K562 (cell line): ENCODE results near the gene MYO7A. TPM values are rescaled to one million over a fixed set of nuclear protein-coding genes. Genes with fewer than 3 reads are reported as not detected.

ENCODE experiments used
- ATF7 ChIP-seq: fragments of 450-650 bp; IDR thresholded peaks from 2 replicates; pipeline ENCODE4 v1.7.1; 2014; ENCODE audit warnings: mild to moderate bottlenecking, moderate library complexity
- CEBPG ChIP-seq, 3 experiments: fragments of 200-800 bp in 1 of 3; sonication (Bioruptor generic) in 1 of 3; sonication (generic) in 1 of 3; formaldehyde crosslinking in 1 of 3; IDR thresholded peaks in 2 of 3; conservative IDR thresholded peaks in 1 of 3; 2 replicates each; pipeline versions ENCODE4 v1.6.1 to v1.8.0; 2016 to 2022; ENCODE audit warnings: missing compliant biosample characterization in 2 of 3, missing genetic modification characterization in 2 of 3, mild to moderate bottlenecking in 1 of 3, missing genetic modification reagents in 1 of 3
- LARP7 ChIP-seq: fragments of 450-650 bp; IDR thresholded peaks from 2 replicates; pipeline ENCODE4 v1.6.1; 2016
- NRF1 ChIP-seq, 2 experiments: fragments of 450-650 bp; IDR thresholded peaks in 1 of 2; conservative IDR thresholded peaks in 1 of 2; 2 replicates each; pipeline ENCODE4 v1.6.1; 2014; ENCODE audit warnings: mild to moderate bottlenecking in 2 of 2
- ZNF586 ChIP-seq: fragments of 450-650 bp; formaldehyde crosslinking; conservative IDR thresholded peaks from 2 replicates; pipeline ENCODE4 v1.4.0; 2020; ENCODE audit warnings: mild to moderate bottlenecking, moderate library complexity
- polyA plus RNA-seq, 8 experiments: library from polyadenylated mRNA; depleted of rRNA in 4 of 8; stranded (reverse) in 5 of 8; unstranded in 3 of 8; fragments of >200 nt; fragmentation: Nextera tagmentation in 2 of 8; fragmentation: Illumina TruSeq in 1 of 8; extraction: Ambion mirVana in 2 of 8; extraction: Trizol in 1 of 8; gene quantifications; 2 replicates each; pipeline versions ENCODE4 v1.2.1 to v1.2.3, GENCODE V29; 2011 to 2014; ENCODE audit warnings: inconsistent platforms in 1 of 8, missing spikeins in 1 of 8
- total RNA-seq, 7 experiments: library from RNA; depleted of rRNA in 6 of 7; stranded (reverse); fragments of >200 nt in 6 of 7; fragmentation: Illumina TruSeq in 2 of 7; extraction: Trizol in 2 of 7; gene quantifications; 2 replicates each; pipeline versions ENCODE4 v1.2.1 to v1.2.3, GENCODE V29; 2011 to 2021; ENCODE audit warnings: low replicate concordance in 1 of 7
- TF ChIP-seq, protein P1 (sequence below), 3 experiments: fragments of 200-800 bp in 1 of 3; sonication (Bioruptor generic) in 1 of 3; sonication (generic) in 1 of 3; formaldehyde crosslinking in 1 of 3; IDR thresholded peaks; 2 replicates each; pipeline versions ENCODE4 v1.6.1 to v1.8.0; 2016 to 2022; ENCODE audit warnings: mild to moderate bottlenecking in 2 of 3, missing compliant biosample characterization in 2 of 3, missing genetic modification characterization in 2 of 3, missing genetic modification reagents in 1 of 3
- TF ChIP-seq, protein P2 (sequence below): sonication (generic); formaldehyde crosslinking; IDR thresholded peaks from 2 replicates; pipeline ENCODE4 v1.8.0; 2022; ENCODE audit warnings: mild to moderate bottlenecking, missing genetic modification reagents
- TF ChIP-seq, protein P3 (sequence below): sonication (generic); formaldehyde crosslinking; IDR thresholded peaks from 2 replicates; pipeline ENCODE4 v1.8.0; 2022; ENCODE audit warnings: missing genetic modification reagents, mild to moderate bottlenecking, moderate library complexity, borderline replicate concordance
- TF ChIP-seq, protein P4 (sequence below), 2 experiments: fragments of 450-650 bp in 1 of 2; sonication (generic) in 1 of 2; formaldehyde crosslinking in 1 of 2; IDR thresholded peaks in 1 of 2; conservative IDR thresholded peaks in 1 of 2; 2 replicates each; pipeline versions ENCODE4 v1.6.1 to v1.8.1; 2016 to 2023; ENCODE audit warnings: mild to moderate bottlenecking in 2 of 2, moderate library complexity in 2 of 2, inconsistent platforms in 1 of 2, missing genetic modification reagents in 1 of 2

The MYO7A gene
- total and polyA plus RNA-seq, 9 of the 15 experiments (the other 6 are each of a cell fraction or from before 2014, with no cell fraction given) = 0.01 to 0.11 (median 0.07) TPM; not detected in 1

DNA sequence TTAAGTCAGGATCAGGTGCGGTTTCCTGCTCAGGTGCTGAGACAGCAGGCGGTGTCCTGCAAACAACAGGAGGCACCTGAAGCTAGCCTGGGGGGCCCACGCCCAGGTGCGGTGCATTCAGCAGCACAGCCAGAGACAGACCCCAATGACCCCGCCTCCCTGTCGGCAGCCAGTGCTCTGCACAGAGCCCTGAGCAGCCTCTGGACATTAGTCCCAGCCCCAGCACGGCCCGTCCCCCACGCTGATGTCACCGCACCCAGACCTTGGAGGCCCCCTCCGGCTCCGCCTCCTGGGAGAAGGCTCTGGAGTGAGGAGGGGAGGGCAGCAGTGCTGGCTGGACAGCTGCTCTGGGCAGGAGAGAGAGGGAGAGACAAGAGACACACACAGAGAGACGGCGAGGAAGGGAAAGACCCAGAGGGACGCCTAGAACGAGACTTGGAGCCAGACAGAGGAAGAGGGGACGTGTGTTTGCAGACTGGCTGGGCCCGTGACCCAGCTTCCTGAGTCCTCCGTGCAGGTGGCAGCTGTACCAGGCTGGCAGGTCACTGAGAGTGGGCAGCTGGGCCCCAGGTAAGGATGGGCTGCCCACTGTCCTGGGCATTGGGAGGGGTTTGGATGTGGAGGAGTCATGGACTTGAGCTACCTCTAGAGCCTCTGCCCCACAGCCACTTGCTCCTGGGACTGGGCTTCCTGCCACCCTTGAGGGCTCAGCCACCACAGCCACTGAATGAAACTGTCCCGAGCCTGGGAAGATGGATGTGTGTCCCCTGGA, at the start of gene MYO7A (continued):
- TF ChIP-seq, protein P1, sequence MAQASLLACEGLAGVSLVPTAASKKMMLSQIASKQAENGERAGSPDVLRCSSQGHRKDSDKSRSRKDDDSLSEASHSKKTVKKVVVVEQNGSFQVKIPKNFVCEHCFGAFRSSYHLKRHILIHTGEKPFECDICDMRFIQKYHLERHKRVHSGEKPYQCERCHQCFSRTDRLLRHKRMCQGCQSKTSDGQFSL (CRISPR knock-in tag; IDR thresholded peaks at IDR 0.05) = no peak
- TF ChIP-seq, protein P1 (tag; IDR thresholded peaks at IDR 0.05) = 0 out of 4 replicates have a peak, but pooled peaks of 1 of the 2 experiments have one; percentile 6
- TF ChIP-seq LARP7 (no peak), ATF7 (peak; percentile 46; the same call in 1 of the 2 replicates), ZNF586 (CRISPR knock-in tag) (no peak), NRF1 (conservative IDR thresholded peaks at IDR 0.05 in 1 of 2, IDR thresholded peaks at IDR 0.05 in 1 of 2) (peak; percentile 54 to 60), CEBPG (CRISPR knock-in tag; IDR thresholded peaks at IDR 0.05) (no peak), CEBPG (tag; conservative IDR thresholded peaks at IDR 0.05 in 1 of 2, IDR thresholded peaks at IDR 0.05 in 1 of 2) (no peak)
- TF ChIP-seq, protein P2, sequence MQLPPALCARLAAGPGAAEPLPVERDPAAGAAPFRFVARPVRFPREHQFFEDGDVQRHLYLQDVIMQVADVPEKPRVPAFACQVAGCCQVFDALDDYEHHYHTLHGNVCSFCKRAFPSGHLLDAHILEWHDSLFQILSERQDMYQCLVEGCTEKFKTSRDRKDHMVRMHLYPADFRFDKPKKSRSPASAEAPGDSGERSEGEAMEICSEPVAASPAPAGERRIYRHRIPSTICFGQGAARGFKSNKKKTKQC (CRISPR knock-in tag) = 0 out of 2 replicates have a peak, but pooled peaks have one; percentile 9
- TF ChIP-seq, protein P3, sequence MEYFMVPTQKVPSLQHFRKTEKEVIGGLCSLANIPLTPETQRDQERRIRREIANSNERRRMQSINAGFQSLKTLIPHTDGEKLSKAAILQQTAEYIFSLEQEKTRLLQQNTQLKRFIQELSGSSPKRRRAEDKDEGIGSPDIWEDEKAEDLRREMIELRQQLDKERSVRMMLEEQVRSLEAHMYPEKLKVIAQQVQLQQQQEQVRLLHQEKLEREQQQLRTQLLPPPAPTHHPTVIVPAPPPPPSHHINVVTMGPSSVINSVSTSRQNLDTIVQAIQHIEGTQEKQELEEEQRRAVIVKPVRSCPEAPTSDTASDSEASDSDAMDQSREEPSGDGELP (CRISPR knock-in tag) = peak; percentile 63
- TF ChIP-seq, protein P4, sequence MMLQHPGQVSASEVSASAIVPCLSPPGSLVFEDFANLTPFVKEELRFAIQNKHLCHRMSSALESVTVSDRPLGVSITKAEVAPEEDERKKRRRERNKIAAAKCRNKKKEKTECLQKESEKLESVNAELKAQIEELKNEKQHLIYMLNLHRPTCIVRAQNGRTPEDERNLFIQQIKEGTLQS (IDR thresholded peaks at IDR 0.05) = peak; percentile 59
- TF ChIP-seq, protein P4 (CRISPR knock-in tag; conservative IDR thresholded peaks at IDR 0.05) = no peak
